ENCODE measurements around the gene LARGE1.

LARGE1 gene

DNA sequence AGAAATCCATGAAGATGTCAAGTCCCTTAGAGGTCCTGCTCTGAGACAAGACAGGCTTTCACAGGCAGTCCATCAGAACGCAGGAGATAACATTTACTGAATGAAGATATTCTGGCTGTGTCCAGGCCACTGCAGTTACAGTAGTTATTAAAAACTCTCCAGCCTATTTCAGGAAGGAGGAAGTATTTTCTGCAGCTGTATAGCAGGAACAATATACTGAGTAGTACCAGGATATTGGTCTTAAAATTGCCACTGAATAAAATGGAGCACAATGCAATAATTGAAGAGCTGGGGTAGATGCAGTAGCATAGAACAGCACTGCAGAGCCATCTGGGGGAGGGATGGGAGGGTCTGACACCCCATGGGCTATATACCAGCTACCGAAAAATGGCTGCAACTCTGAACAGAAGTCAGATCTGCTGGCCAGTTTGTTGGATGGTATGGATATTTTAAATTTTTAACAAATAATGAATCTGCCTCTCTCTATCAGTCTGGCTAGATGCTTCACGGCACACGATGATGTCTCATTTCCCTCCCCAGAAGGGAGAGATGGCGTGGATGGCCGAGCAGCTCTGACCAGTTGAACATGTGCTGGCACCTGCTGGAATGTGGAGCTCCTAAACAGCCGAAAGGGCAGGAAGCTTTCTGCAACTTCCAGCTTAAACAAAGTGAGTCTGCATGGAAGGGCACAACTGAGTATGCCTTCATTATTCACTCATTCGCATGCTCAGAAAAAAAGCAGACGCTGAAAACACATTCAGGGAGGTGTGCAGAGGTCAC, 520.0 kb downstream of the LARGE1 start:
- ChIA-PET CTCF (no interaction called here), POLR2A (no interaction called here)
- WGBS (ENCODE audit: insufficient coverage), result 87% methylated on average over 8 of the region's 9 CpGs
- H3K27me3 ChIP-seq (replicated peaks in 2 of 5; ENCODE audit: control insufficient read depth in 4 of 5, insufficient read depth in 5 of 5, low read length in 4 of 5), result no peaks in the 10 kb centered on the region
- H3K4me1 ChIP-seq (ENCODE audit: control extremely low read depth in 1 of 4, control insufficient read depth in 4 of 4, insufficient read depth in 4 of 4, low read length in 3 of 4), result no peaks in the 10 kb centered on the region
- DNase-seq, result no peak
- H3K36me3 ChIP-seq (ENCODE audit: control insufficient read depth in 4 of 4, insufficient read depth in 4 of 4, low read length in 3 of 4), result no peaks in the 10 kb centered on the region
- H3K27ac ChIP-seq (ENCODE audit: insufficient read depth in 1 of 2, low read depth in 1 of 2, low read length in 2 of 2, poor library complexity in 1 of 2, severe bottlenecking in 2 of 2), result no peak overlapping the region
- H3K4me3 ChIP-seq (ENCODE audit: control insufficient read depth in 1 of 7, extremely low read depth in 1 of 7, insufficient read depth in 4 of 7, low read depth in 2 of 7, low read length in 6 of 7), result no peak overlapping the region
- H3K9me3 ChIP-seq (ENCODE audit: control extremely low read depth in 1 of 5, control insufficient read depth in 4 of 5, insufficient read depth in 2 of 5, low read depth in 1 of 5, low read length in 4 of 5), result no peaks in the 10 kb centered on the region

DNA sequence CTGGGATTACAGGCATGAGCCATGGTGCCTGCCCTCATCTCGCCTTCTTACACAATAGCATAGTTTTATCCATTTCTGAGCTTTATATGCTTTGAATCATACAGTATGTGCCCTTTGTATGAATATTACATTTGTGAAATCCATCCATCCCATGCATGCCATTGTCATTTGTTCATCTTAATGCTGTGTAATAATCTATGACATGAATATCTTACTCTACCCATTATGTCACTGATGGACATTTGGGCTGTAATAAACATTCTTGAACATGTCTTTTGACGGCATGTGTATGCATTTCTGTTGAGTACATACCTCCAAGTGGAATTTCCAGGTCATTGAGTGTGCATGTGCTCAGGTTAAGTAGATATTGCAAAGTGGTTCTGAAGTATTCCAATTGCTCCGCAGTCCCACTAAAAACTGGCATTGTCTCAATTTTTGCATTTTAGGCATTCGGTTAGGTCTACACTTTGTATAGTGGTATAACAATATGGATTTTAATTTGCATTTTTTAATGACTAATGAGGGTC, 522.8 kb downstream of the LARGE1 start:
- H3K4me3 ChIP-seq (ENCODE audit: control insufficient read depth in 1 of 7, extremely low read depth in 1 of 7, insufficient read depth in 4 of 7, low read depth in 2 of 7, low read length in 6 of 7), result no peak overlapping the region
- no peaks in the 10 kb centered on the region for H3K9me3 ChIP-seq (ENCODE audit: control extremely low read depth in 1 of 5, control insufficient read depth in 4 of 5, insufficient read depth in 2 of 5, low read depth in 1 of 5, low read length in 4 of 5)
- CTCF ChIA-PET, result no interaction called here
- H3K27ac ChIP-seq (ENCODE audit: insufficient read depth in 1 of 2, low read depth in 1 of 2, low read length in 2 of 2, poor library complexity in 1 of 2, severe bottlenecking in 2 of 2), result no peak overlapping the region
- WGBS (ENCODE audit: insufficient coverage), result 100% methylated on average over 1 of the region's 4 CpGs
- no peaks in the 10 kb centered on the region for H3K4me1 ChIP-seq (ENCODE audit: control extremely low read depth in 1 of 4, control insufficient read depth in 4 of 4, insufficient read depth in 4 of 4, low read length in 3 of 4)
- no peaks in the 10 kb centered on the region for H3K36me3 ChIP-seq (ENCODE audit: control insufficient read depth in 4 of 4, insufficient read depth in 4 of 4, low read length in 3 of 4)
- no peaks in the 10 kb centered on the region for H3K27me3 ChIP-seq (replicated peaks in 2 of 5; ENCODE audit: control insufficient read depth in 4 of 5, insufficient read depth in 5 of 5, low read length in 4 of 5)
- DNase-seq, result no peak
- POLR2A ChIA-PET, result no interaction called here

DNA sequence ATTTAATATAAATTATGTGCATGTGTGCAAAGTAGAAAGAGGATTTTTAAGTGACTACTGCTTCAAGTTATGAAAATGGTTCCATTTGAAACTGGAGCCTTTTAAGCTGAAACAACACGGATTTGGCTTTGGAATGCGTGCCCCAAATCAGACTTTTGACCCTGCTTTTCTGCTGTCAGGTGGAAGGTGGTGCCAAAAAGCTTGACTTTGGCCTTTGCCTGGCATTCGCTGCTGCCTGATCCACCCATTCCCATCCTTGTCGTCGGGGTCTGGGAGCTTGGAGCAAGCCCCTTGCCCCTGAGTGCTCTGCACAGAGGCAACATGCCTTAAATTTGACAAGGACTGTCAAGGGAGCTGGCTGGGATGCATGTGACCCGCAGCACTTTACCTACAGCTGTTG, 526.8 kb downstream of the LARGE1 start:
- H3K4me3 ChIP-seq (ENCODE audit: control insufficient read depth in 1 of 7, extremely low read depth in 1 of 7, insufficient read depth in 4 of 7, low read depth in 2 of 7, low read length in 6 of 7), result no peak overlapping the region
- no peak for DNase-seq
- H3K27ac ChIP-seq (ENCODE audit: insufficient read depth in 1 of 2, low read depth in 1 of 2, low read length in 2 of 2, poor library complexity in 1 of 2, severe bottlenecking in 2 of 2), result no peak overlapping the region
- no peaks in the 10 kb centered on the region for H3K9me3 ChIP-seq (ENCODE audit: control extremely low read depth in 1 of 5, control insufficient read depth in 4 of 5, insufficient read depth in 2 of 5, low read depth in 1 of 5, low read length in 4 of 5)
- WGBS (ENCODE audit: insufficient coverage), result 96% methylated on average over 3 of the region's 6 CpGs
- H3K4me1 ChIP-seq (ENCODE audit: control extremely low read depth in 1 of 4, control insufficient read depth in 4 of 4, insufficient read depth in 4 of 4, low read length in 3 of 4), result no peaks in the 10 kb centered on the region
- CTCF ChIA-PET, result no interaction called here
- POLR2A ChIA-PET, result no interaction called here
- no peaks in the 10 kb centered on the region for H3K36me3 ChIP-seq (ENCODE audit: control insufficient read depth in 4 of 4, insufficient read depth in 4 of 4, low read length in 3 of 4)
- H3K27me3 ChIP-seq (replicated peaks in 2 of 5; ENCODE audit: control insufficient read depth in 4 of 5, insufficient read depth in 5 of 5, low read length in 4 of 5), result no peaks in the 10 kb centered on the region

DNA sequence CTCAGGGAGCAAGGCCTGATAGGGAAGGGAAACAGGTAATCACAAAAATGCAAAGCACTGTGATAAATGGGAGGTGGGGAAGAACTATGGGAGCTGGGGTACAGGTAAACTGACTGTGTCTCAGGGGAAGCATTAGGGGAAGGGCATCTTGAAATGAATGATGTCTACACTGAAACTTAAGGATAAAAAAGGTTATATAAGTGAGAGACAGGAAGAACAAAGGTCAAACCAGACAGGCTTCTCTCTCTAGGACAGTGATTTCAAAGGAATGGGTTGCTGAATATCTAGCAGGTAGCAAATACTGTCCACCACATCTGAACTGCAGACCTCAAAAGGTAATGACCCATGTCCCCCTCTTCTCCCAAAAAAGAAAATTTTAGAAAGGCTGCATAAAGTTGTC, 529.0 kb downstream of the LARGE1 start:
- ChIA-PET CTCF (no interaction called here), POLR2A (no interaction called here)

DNA sequence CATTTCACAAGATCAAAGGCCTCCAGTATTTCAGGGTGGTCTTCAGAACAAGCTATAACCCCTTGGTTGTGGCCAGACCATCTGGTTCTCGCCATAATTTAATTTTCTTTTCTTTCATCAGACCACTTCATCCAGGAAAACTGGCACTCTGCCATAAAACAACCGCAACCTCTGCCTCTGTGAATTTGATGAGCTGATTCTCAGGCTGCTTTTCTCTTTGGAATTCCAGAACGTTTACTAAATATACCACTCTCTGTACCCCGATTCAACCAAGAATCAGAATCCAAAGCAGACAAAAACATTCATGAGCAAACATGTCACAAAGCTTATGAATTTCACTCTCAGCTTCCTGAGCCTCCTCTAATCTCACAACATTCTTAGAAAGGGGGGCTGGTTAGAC, 530.3 kb downstream of the LARGE1 start:
- Histone ChIP-seq H3K27ac (ENCODE audit: insufficient read depth in 1 of 2, low read depth in 1 of 2, low read length in 2 of 2, poor library complexity in 1 of 2, severe bottlenecking in 2 of 2) (no peak overlapping the region), H3K27me3 (replicated peaks in 2 of 5; ENCODE audit: control insufficient read depth in 4 of 5, insufficient read depth in 5 of 5, low read length in 4 of 5) (no peaks in the 10 kb centered on the region), H3K36me3 (ENCODE audit: control insufficient read depth in 4 of 4, insufficient read depth in 4 of 4, low read length in 3 of 4) (no peaks in the 10 kb centered on the region), H3K4me1 (ENCODE audit: control extremely low read depth in 1 of 4, control insufficient read depth in 4 of 4, insufficient read depth in 4 of 4, low read length in 3 of 4) (no peaks in the 10 kb centered on the region), H3K9me3 (ENCODE audit: control extremely low read depth in 1 of 5, control insufficient read depth in 4 of 5, insufficient read depth in 2 of 5, low read depth in 1 of 5, low read length in 4 of 5) (no peaks in the 10 kb centered on the region), H3K4me3 (ENCODE audit: control insufficient read depth in 1 of 7, extremely low read depth in 1 of 7, insufficient read depth in 4 of 7, low read depth in 2 of 7, low read length in 6 of 7) (no peak overlapping the region)
- CTCF ChIA-PET, result no interaction called here
- WGBS (ENCODE audit: insufficient coverage), result 97% methylated on average over 3 of the region's 4 CpGs
- POLR2A ChIA-PET, result no interaction called here
- DNase-seq, result no peak

More for the DNA sequence above, 529.0 kb downstream of the LARGE1 start:
- Histone ChIP-seq H3K9me3 (ENCODE audit: control extremely low read depth in 1 of 5, control insufficient read depth in 4 of 5, insufficient read depth in 2 of 5, low read depth in 1 of 5, low read length in 4 of 5) (no peaks in the 10 kb centered on the region), H3K4me3 (ENCODE audit: control insufficient read depth in 1 of 7, extremely low read depth in 1 of 7, insufficient read depth in 4 of 7, low read depth in 2 of 7, low read length in 6 of 7) (no peak overlapping the region), H3K4me1 (ENCODE audit: control extremely low read depth in 1 of 4, control insufficient read depth in 4 of 4, insufficient read depth in 4 of 4, low read length in 3 of 4) (no peaks in the 10 kb centered on the region), H3K27ac (ENCODE audit: insufficient read depth in 1 of 2, low read depth in 1 of 2, low read length in 2 of 2, poor library complexity in 1 of 2, severe bottlenecking in 2 of 2) (no peak overlapping the region), H3K27me3 (replicated peaks in 2 of 5; ENCODE audit: control insufficient read depth in 4 of 5, insufficient read depth in 5 of 5, low read length in 4 of 5) (no peaks in the 10 kb centered on the region), H3K36me3 (ENCODE audit: control insufficient read depth in 4 of 4, insufficient read depth in 4 of 4, low read length in 3 of 4) (no peaks in the 10 kb centered on the region)
- no peak for DNase-seq

DNA sequence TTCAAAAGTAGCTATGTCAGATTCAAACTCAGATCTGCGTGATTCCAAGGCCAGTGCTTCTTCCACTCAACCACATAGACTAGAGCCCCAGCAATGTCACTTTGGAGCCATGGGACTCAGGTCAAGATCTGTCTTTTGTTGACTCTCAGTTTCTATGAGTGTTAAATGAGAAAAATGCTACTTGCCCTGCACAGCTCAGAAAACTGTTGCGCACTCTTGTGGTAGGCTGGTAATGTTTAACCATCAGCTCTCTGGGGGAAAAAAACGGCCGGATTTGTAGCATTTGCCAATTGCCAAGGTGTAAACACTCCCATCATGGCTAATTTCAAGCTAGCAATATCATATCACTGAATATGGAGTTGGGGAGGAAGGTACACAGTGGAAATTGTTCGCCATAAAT, 534.0 kb downstream of the LARGE1 start:
- ChIA-PET CTCF (no interaction called here), POLR2A (no interaction called here)
- no peak overlapping the region for H3K4me3 ChIP-seq (ENCODE audit: control insufficient read depth in 1 of 7, extremely low read depth in 1 of 7, insufficient read depth in 4 of 7, low read depth in 2 of 7, low read length in 6 of 7)
- no peak for DNase-seq
- H3K27ac ChIP-seq (ENCODE audit: insufficient read depth in 1 of 2, low read depth in 1 of 2, low read length in 2 of 2, poor library complexity in 1 of 2, severe bottlenecking in 2 of 2), result no peak overlapping the region
- H3K4me1 ChIP-seq (ENCODE audit: control extremely low read depth in 1 of 4, control insufficient read depth in 4 of 4, insufficient read depth in 4 of 4, low read length in 3 of 4), result no peaks in the 10 kb centered on the region
- WGBS (ENCODE audit: insufficient coverage), result 100% methylated on average over 1 of the region's 5 CpGs
- H3K9me3 ChIP-seq (ENCODE audit: control extremely low read depth in 1 of 5, control insufficient read depth in 4 of 5, insufficient read depth in 2 of 5, low read depth in 1 of 5, low read length in 4 of 5), result peaks cover 0 to 2% (median 0%) of the 10 kb centered on the region in 5 experiments
- no peaks in the 10 kb centered on the region for H3K36me3 ChIP-seq (ENCODE audit: control insufficient read depth in 4 of 4, insufficient read depth in 4 of 4, low read length in 3 of 4)
- H3K27me3 ChIP-seq (replicated peaks in 2 of 5; ENCODE audit: control insufficient read depth in 4 of 5, insufficient read depth in 5 of 5, low read length in 4 of 5), result no peaks in the 10 kb centered on the region

DNA sequence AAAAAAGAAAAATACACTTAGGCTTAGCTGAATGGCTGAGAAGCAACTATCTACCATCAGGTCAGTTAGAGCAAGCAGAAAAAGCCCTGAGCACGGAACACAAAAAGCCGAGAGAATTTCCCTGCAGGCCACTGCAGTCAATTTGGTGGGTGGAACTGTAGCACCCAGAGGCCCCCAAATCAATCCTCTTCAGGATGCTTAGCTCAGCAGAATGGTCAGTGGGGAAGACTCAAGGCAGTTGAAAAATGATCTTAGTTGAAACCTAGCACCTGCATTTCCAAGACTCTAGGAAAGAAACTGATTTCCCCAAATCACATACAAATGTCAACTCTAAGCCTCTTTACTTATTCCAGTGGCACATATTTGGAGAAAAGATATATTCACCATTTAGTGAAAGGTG, 534.7 kb downstream of the LARGE1 start:
- Histone ChIP-seq H3K27me3 (replicated peaks in 2 of 5; ENCODE audit: control insufficient read depth in 4 of 5, insufficient read depth in 5 of 5, low read length in 4 of 5) (no peaks in the 10 kb centered on the region), H3K4me1 (ENCODE audit: control extremely low read depth in 1 of 4, control insufficient read depth in 4 of 4, insufficient read depth in 4 of 4, low read length in 3 of 4) (no peaks in the 10 kb centered on the region), H3K9me3 (ENCODE audit: control extremely low read depth in 1 of 5, control insufficient read depth in 4 of 5, insufficient read depth in 2 of 5, low read depth in 1 of 5, low read length in 4 of 5) (peaks cover 0 to 2% (median 0%) of the 10 kb centered on the region in 5 experiments), H3K27ac (ENCODE audit: insufficient read depth in 1 of 2, low read depth in 1 of 2, low read length in 2 of 2, poor library complexity in 1 of 2, severe bottlenecking in 2 of 2) (no peak overlapping the region), H3K36me3 (ENCODE audit: control insufficient read depth in 4 of 4, insufficient read depth in 4 of 4, low read length in 3 of 4) (no peaks in the 10 kb centered on the region), H3K4me3 (ENCODE audit: control insufficient read depth in 1 of 7, extremely low read depth in 1 of 7, insufficient read depth in 4 of 7, low read depth in 2 of 7, low read length in 6 of 7) (no peak overlapping the region)
- no peak for DNase-seq
- CTCF ChIA-PET, result no interaction called here
- 100% methylated on average over 2 of the region's 2 CpGs for WGBS (ENCODE audit: insufficient coverage)
- POLR2A ChIA-PET, result no interaction called here
